8988T (cell line): Measurements from ENCODE around the gene NFKB2.
A peak's percentile ranks its signal among the peaks of the same experiment; 100 is the strongest.

ENCODE experiments used
- DNase-seq: peaks from one replicate; pipeline ENCODE4 v3.0.0; 2011

Gene NFKB2

GRCh38 chr10:102409604-102410428 is 14.3 kb downstream of the NFKB2 start:
- DNase-seq = peak; percentile 32

- DNase-seq = no peak
These were observed 15.0 kb downstream of the NFKB2 start for GRCh38 chr10:102410429-102411073.

DNA sequence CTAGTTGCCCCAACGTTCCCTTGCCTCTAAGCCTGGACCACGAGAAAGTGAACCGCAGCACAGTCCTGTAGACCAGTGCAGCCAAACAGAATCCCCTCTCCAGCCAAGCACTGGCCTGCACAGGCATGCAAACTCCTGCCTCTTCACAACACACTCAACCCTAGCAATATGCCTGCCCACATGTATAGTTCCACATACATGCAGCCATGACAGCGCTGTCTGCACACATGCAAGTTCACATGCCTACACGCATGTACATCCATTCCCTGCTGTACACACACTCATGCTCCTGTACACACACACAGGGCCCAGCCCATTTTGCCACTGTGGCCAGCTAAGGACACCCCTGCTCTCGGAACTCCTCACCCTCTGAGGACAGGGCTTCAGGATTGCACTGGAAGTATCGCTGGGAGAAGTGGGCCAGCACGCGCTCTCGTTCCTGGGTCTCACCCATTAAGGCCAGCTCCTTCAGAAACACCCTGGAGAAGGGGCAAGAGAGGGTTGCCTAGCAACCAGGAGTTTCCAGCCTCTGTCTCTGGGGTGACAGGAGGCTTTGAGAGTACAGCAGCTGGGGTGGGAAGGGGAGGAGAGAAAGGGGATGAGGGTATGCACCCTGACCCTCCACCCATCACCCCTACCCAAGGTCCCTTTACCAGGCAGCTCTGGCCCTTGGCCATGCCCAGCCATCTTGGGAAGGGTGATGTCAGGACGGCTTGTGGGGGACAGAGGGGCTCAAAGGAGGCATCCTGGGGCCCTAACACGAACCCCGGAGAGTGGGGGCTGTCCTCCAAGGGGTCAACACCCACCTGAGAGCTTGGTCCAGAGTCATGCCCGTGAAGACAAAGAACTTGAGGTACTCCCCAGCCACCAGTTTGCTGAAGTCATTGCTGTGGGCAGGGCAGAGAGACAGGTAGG is 16.1 kb downstream of the NFKB2 start:
- no peak for DNase-seq

GRCh38 chr10:102412293-102412692 is 16.8 kb downstream of the NFKB2 start:
- no peak for DNase-seq

GRCh38 chr10:102413053-102413705 is 17.7 kb downstream of the NFKB2 start:
- no peak for DNase-seq

DNA sequence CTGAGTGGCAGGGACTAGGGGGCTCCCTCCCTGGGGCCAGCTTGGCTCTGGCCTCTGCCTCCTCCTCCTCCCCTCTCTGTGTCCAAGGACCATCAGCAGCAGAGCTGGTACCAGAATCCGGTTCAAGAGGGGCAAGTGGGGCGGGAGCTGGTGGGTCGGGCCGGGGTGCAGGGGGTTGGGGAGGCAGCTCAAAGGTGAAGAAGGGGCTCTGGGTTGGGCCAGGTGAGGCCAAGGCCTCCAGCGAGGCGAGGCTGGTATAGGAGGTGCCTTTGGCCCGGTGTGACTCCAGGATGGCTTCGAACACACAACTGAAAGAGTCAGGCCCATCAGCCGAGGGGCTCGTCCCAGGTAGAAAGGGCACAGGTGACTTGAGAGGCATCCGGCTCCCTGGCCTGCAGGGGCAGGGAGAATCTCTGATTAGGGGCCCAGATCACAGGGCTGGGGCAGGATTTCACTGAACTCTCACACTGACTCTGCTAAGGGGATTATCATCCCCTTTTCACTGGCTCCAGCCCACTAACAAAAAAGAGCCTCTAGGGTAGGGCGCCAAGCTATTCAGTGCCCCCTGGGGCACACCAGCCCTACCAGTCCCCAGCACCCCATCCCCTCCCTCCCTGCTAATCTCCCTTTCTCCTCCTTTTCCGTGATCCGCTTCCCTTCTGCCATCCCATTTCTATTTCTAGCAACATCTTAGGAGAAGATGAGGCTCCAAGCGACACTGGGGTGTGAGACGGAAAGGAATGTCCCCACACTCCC is 18.5 kb downstream of the NFKB2 start:
- DNase-seq = no peak

DNA sequence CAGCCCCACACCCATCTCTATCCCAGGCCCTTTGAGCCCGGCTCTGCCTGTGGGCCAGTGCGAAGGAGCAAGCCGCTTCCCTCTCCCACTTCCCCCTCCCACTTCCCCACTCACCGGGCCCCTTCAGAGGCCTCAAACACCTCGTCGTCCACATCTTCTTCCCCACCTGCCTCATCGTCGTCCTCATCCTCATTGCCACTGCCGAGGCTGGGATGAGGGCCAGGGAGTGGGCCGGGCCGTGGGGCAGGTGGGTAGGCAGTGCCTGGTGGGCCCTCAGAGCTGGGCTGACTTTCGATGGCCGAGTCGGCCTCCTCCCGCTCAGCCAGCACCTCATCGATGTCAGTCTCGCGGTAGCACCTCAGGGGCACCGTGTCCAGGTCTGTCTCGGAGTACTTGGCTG is 19.2 kb downstream of the NFKB2 start:
- no peak for DNase-seq

DNA sequence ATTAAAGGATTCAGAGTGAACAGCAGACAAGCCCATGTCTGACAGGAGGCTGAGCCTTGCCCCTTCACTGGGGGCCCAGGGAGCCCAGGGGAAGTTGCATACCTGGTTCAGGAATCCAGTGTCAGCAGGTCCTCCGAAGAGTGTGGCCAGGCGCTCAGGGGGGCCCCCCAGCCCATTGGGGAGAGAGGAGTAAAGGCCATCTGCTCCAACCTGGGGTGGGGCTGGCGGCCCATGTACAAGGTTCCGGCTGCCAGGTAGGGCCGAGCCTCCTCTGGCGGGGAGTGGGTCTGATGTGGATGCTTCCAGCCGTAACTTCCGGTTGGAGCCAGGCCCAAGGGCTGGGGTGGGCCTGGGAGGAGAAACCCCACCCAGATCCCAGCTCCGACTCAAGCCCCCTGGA is 20.8 kb downstream of the NFKB2 start:
- DNase-seq = no peak

GRCh38 chr10:102416695-102417094 is 21.2 kb downstream of the NFKB2 start:
- no peak for DNase-seq

GRCh38 chr10:102418622-102419268 is 23.2 kb downstream of the NFKB2 start, which contains the start of gene PSD:
Gene PSD (minus strand): TSS chr10:102418785. CDS start chr10:102417038, 1,747 bp downstream.
- no peak for DNase-seq

- DNase-seq = peak; percentile 82
These were observed 24.0 kb downstream of the NFKB2 start for GRCh38 chr10:102419269-102420180.

DNA sequence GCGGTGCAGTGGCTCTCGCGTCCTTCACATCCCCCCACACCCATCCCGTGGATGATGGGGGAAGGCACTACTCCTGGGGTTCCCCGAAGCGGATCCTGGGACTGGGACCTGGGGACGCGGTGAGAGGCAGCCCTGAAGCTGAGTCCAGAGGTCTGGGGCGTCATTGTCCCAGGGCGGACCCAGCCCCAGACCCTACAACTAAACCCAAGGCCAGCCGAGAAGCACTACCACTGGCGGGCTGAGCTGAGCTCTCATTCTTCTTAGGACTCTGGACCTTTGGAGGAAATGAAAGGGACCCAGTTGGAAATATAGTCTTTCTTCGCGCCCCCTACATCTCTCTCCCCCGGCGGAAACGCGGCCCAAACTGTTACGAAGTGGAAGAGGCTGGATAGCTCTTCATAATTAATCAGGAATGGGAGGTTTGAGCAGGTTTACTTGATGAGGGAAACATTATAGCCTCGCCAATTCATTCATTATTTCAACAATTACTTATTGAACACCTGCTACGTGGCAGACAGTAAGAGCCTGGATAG is 24.7 kb downstream of the NFKB2 start:
- DNase-seq = peak; percentile 43

DNA sequence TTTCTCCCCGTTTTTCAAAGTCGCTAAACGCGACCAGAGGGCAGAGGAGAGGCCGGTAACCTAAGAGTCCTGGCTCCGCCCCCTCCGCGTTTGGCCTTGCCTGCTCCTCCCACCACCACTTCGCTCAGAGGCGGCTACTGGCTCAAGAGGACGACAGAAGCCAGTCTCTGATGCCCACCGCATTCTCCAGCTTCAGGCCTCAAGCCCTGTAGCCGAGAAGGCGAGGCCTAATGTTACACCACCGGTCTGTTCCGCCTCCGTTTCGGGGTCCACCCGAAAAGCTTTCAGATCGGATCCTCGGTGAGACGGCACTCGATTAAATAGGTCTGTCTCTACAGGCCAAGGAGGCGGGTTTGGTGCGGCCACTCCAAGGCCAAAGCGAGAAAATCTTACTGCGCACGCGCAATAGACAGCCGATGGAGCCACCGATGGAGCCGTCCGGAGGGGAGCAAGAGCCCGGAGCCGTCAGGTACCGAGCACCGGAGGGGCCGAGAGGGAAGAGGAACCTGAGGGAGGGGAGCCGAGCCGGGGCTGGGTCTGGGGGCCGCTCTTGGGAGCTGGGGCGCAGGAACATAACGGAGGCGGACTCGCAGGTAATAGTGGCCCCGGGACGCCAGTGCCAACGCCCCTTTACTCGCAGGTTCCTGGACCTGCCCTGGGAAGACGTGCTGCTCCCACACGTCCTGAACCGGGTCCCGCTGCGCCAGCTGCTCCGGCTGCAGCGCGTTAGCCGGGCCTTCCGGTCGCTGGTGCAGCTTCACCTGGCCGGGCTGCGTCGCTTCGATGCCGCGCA is 25.4 kb downstream of the NFKB2 start, which contains the start of gene FBXL15:
FBXL15 (plus strand) TSS at position 123 of the 793 bp plus-strand sequence; CDS start at position 417, 294 bp downstream.
- DNase-seq = peak; percentile 93

DNA sequence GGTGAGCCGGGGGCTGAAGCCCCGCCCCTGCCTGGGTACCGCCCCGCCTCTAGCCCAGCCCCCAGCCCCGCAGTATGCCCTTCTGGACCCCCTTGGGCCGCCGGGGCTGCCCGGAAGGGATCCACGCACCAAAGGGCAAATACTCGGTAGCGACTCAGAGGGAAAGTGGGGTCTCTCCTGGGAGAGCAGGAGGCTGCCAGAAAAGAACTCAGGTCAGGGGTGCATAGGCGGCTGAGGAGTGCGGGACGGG is 25.9 kb downstream of the NFKB2 start:
- no peak for DNase-seq

- peak; percentile 49 for DNase-seq
These were observed 26.4 kb downstream of the NFKB2 start for GRCh38 chr10:102421757-102422512.

DNA sequence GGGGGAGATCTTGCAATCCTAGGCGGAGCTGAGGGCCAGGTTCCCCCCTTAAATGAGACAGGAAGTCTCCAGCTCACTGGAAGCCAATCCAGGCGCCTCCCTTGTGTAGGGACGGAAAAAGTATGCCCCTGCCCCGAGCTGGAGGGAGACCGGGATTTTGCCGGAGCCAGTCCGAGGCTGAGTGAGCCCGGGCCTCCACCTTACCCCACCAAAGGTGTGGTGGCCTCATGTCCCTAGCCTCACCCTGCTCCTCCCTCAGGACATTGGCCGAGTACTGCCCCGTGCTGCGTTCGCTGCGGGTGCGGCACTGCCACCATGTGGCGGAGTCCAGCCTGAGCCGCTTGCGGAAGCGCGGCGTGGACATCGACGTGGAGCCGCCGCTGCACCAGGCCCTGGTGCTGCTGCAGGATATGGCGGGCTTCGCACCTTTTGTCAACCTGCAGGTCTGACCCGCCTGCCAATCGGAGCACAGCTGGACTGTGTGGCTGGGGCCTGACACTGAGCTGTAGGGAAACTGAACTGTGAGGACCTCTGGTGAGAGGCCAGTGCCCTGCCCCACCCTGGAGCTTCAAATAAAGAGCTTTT is 27.1 kb downstream of the NFKB2 start:
- DNase-seq = peak; percentile 88

DNA sequence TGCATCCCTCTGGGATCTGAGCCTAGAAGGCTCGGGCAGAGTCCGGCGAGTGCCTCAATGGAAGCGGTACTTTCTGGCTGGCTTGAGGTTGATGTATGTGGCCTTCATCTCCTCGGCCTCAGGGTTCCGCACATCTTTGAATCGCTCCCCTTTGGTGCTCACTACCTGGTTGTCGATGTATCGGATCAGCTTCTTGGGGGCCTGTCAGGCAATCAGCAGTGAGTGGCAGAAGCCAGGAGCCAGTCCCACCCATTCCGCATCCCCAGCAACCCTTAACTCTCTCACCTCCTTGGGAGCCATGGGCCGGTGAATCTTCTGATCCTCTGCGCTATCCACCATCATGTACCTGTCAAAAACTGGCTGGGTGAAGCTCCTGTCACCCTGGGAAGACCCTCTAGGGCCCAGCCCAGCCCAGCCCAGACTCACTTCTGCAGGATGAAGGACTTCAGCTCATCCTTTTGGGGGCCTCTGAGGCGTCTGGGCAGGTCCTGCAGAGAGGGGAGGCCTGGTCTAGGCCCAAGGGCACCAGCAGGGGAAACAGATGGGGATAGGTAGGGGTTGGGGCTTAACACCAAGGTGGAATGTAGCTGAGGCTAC is 28.0 kb downstream of the NFKB2 start:
- DNase-seq = no peak

DNA sequence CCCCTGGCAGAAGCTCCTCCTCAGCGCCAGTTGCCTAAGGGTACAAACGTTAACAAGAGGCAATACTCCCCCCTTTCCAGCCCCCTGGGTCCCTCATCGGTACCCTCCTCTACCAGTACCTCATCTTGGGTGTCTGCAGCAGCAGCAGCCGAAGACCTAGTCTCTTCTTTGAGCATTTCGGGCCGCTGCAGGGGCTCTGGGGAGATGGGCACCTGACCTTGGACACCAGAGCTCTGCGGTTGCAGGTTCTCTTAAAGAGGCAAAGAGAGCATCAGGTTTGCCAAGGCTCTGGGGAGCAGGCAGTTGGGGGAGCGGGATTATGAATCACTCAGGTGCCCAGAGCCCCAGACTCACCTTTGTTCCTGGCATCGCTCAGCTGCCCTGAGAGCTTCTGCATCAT is 28.6 kb downstream of the NFKB2 start:
- DNase-seq = no peak
